Suppressor macrophage (primary cell): ENCODE data around the gene KNDC1.
"Not testable (repeated sequence)": the region's sequence is repeated elsewhere in the genome, so short reads cannot be mapped to it uniquely, and the experiment has no call there.

Experiments
- DNase-seq, 4 experiments: peaks; one replicate each; pipeline ENCODE4 v3.0.0-alpha.2; 2020 to 2022

Gene KNDC1

GRCh38 chr10:133260895-133261725 lies 101.1 kb downstream of the KNDC1 start:
- peak; percentile 76 to 89 (median 81) for DNase-seq

DNA sequence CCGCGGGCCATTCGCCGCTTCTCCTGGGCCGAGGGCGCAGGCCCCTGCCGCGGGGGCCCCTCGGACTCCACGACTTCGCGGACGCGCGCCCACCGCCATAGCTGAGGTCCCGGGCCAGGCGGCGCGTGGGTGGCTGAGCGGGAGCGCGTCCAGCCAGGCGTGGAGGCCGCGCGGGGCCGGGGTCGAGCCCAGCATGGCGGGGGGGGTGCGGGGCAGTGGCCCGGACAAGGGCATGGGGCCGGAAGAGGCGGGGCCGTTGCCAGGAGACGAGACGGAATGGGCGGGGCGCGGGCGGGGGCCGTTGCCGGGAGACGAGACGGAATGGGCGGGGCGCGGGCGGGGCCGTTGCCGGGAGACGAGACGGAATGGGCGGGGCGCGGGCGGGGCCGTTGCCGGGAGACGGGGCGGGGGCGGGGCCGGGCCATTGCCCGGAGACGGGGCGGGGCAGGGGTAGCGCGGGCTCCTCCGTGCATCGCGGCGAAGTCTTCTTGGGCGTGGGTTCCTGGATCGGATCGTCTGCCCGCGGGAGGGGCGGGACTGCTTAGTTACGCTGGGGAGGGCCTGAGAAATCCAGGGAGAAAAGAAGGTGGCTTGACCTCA lies 101.8 kb downstream of the KNDC1 start:
- peak; percentile 80 to 93 (median 88) for DNase-seq

- DNase-seq, result no peak
Measured at GRCh38 chr10:133262696-133263095, 102.7 kb downstream of the KNDC1 start.

- DNase-seq, result no peak
Measured at GRCh38 chr10:133263674-133264073, 103.7 kb downstream of the KNDC1 start.

GRCh38 chr10:133264461-133264860 lies 104.4 kb downstream of the KNDC1 start:
- peak; percentile 53 to 77 (median 71) for DNase-seq

DNA sequence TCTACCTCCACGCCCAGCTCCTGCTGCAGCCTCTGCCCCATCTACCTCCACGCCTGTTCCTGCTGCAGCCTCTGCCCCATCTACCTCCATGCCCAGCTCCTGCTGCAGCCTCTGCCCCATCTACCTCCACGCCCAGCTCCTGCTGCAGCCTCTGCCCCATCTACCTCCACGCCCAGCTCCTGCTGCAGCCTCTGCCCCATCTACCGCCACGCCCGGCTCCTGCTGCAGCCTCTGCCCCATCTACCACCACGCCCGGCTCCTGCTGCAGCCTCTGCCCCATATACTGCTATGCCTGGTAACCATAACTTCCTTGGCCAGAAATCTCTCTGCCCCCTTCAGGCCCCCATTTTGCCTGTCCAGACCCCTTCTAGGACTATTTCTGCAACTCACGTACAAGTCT lies 105.0 kb downstream of the KNDC1 start:
- DNase-seq, result not testable (repeated sequence)

DNA sequence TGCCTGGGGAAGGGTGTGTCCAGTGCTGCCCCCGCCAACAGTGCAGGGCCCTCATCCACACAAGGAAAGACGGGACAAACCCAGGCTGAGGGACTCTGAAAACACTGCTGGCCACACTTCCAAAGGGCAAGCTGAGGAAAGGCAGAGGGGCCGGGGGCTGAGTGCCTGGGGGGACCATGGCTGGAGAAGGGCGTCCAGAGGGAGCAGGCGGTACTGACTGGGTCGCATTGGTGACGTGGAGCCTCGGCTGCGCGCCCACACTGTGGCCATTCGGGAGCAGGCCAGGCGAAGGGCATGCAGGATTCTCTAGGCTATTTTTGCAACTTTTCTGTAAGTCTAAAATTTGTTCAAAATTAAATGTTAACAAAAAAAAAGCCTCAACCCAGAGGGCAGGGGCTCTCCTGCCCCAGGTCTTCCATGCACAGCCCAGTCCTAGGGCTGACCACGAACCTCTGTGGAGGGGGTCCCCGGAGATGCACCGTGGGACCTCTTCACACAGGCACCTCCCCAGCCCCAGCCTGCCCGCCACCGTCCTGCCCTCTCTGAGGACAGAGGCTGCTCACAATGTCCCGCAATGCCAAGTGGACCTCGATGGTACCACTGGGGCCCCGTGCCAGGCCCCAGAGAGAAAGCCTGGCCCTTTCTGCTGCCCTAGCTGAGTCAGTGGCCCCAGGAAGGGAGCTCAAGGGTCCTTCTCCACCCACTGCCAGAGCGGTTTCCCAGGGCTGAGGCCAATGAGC lies 106.2 kb downstream of the KNDC1 start:
- DNase-seq, result no peak

GRCh38 chr10:133267293-133267692 lies 107.3 kb downstream of the KNDC1 start:
- no peak for DNase-seq

GRCh38 chr10:133267829-133268228 lies 107.8 kb downstream of the KNDC1 start:
- DNase-seq, result no peak

- no peak for DNase-seq
Measured at GRCh38 chr10:133268532-133268931, 108.5 kb downstream of the KNDC1 start.

- no peak for DNase-seq
Measured at GRCh38 chr10:133269367-133269766, 109.3 kb downstream of the KNDC1 start.

DNA sequence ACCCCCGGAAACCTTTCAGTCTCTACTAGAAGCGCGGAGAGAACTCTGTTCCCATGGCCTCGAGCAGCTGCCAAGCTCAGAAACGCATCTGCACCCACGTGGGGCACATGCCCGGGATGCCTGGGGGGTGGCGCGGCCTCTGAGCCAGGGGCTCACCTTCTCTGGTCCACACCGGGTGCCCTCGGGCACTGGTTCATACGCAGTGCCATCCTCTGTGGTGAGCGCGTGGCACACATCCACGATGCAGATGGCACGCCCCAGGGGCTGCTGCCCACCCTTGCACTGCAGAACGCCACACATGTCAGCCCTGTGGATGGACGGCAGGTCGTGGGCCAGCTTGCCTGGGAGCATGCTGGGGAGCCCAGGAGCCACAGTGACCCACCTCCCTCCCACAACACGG lies 110.2 kb downstream of the KNDC1 start:
- DNase-seq, result no peak

- no peak for DNase-seq
Measured at GRCh38 chr10:133270773-133271297, 110.8 kb downstream of the KNDC1 start.

DNA sequence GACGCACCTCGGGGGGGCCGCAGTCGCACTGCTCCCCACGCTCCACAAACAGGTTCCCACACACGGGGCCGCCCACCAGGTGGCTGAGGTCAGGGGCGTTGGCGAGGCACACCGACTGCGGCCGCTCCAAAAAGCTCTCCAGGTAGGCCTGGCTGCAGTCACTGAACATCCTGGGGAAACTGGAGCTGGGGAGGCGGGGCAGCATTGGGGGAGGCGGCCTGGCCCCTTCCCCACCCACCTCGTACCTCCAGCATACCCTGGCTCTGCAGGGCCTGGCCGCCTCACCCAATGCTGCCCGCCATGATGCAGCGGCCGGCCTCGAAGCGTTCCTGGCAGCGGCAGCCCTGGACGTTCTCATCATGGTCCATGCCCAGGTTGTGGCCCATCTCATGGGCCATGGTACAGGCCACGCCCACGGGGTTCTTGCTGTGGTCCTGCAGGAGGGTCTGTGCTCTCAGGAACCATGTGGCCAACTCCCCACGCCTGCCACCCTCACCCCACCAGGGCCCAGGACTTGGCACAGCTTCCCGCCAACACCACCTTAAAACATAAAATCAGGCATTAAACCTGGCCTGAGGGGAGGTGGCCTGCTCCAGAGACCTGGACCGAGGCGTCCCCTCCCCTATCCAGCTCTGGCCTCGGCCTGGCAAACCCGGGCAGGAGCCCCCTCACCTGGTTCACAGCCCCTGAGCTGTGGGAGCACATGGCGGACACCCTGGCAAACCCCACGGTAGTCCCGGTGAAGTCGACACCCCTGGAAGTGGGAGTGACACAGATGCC lies 111.7 kb downstream of the KNDC1 start:
- no peak for DNase-seq

GRCh38 chr10:133272301-133272963 lies 112.4 kb downstream of the KNDC1 start:
- DNase-seq, result no peak

GRCh38 chr10:133272964-133273420 lies 113.0 kb downstream of the KNDC1 start:
- no peak for DNase-seq

GRCh38 chr10:133273534-133274143 lies 113.6 kb downstream of the KNDC1 start:
- no peak for DNase-seq

DNA sequence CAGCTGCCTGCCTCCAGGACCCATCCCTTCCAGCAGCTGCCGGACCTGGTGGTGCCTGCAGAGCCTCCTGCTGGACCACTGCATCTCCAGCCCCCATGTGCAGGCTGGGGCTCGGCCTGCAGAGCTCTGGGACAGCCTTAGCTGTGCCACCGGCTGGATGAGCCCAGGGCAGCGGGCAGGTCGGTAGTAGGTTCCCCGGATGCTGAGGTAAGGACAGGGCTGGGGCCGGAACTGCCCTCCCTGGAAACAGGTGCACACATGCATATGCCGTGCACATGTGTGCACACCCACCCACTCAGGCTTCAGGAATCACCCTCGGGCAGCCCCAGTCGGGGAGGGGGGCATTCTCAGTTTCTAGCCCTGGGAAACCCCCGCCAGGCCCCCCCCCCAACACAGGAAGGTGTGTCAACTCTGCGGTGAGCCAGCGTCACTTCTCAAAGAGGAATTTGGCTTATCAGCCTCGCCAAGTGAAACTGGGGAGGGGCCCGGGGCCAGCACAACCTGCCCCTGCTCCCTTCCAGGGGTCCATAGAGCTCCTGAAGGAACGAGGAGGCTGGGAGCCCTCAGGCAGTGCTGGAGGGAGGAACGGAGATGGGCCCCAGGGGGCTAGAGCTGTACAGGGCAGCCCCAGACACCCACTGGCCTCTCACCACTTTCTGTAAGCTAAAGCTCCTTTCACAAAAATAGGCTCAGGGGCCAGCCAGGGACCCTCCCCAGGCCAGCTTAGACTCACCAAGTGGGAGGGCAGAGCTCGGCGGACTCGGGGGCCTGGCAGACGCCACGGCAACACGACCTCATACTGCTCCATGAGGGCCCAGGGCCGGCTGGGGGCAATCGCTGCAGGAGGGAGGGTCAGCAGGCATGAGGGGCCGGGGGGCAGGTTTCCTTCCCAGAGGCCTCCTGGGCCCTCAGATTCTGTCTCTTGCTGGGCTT lies 115.0 kb downstream of the KNDC1 start:
- DNase-seq, result peak; percentile 28 to 49 (median 40)

DNA sequence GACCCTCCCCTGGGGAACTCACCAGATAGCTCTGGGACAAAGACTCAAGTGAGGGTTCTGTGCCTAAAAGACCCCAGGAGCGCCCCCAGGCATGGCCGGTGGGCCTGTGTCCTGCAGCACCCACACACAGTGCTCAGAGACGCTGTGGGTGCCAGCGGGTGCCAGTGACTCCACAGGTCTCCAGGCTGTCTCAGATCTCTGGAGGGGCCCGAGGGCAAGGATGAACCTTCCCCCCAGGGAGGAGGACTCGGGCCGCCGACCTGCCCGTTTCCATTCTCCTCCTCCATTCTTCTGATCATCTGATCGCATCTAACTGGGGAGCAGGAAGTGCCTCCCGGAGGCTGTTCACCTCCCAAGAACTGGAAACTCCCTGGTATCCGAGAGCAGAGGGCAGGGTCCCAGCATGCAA lies 115.7 kb downstream of the KNDC1 start:
- DNase-seq, result peak; percentile 37 to 70 (median 58)
